T-helper 22 cell (primary cell): ENCODE data around the gene ZC3H13.

ENCODE experiments used
- DNase-seq: peaks from one replicate; pipeline ENCODE4 v3.0.0-alpha.2; 2020; ENCODE audit warnings: low read depth

Gene ZC3H13

DNA sequence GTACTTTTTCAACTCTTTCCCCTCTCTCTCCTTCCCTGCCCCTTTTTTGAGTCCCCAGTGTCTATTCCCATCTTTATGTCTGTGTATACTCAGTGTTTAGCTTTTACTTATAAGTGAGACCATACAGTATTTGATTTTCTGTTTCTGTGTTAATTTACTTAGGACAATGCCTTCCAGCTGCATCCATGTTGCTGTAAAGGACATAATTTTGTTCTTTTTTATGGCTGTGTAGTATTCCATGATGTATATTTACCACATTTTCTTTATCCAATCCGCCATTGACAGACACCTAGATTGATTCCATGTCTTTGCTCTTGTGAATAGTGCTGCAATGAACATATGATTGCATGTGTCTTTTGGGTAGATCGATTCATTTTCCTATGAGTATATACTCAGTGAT is 10.7 kb upstream of the ZC3H13 start:
- no peak for DNase-seq

DNA sequence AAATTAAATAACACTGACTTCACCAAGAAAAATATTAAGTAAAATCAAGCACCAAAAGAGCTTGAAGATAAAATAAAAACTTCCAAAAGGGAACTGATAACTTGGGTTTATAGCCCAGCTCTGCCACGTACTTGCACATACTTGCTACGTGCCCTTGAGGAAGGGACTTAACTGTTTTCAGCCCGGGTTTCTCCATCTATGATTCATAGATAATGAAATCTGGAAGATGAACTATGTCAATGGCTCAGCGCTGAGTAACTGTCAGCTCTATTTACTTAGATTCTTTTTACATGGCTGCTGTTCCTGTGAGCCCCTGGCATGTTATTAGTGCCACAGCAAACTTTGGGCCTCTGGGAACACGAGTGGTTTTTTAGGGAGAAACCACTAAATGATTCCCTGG is 9.6 kb upstream of the ZC3H13 start:
- no peak for DNase-seq

GRCh38 chr13:46059405-46059804 is 6.9 kb upstream of the ZC3H13 start:
- no peak for DNase-seq

DNA sequence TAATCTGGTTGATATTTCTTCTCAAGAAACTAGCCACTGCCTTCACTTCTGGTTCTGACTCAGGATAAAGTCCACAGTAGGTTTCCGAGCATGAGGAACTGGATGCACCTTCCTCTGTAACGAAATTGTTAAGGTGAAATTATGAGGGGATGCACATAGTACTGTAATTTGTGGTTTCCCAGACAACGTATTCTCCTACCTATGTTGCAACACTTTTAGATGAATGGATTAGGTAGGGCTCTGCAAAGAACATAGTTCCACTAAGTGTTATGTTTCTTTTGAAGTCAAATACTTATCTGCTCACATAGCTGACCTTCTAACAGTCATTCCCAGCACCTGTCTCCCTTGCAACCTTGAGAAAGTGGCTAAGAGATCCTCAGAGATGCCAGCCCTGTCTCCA is 5.7 kb upstream of the ZC3H13 start:
- no peak for DNase-seq

DNA sequence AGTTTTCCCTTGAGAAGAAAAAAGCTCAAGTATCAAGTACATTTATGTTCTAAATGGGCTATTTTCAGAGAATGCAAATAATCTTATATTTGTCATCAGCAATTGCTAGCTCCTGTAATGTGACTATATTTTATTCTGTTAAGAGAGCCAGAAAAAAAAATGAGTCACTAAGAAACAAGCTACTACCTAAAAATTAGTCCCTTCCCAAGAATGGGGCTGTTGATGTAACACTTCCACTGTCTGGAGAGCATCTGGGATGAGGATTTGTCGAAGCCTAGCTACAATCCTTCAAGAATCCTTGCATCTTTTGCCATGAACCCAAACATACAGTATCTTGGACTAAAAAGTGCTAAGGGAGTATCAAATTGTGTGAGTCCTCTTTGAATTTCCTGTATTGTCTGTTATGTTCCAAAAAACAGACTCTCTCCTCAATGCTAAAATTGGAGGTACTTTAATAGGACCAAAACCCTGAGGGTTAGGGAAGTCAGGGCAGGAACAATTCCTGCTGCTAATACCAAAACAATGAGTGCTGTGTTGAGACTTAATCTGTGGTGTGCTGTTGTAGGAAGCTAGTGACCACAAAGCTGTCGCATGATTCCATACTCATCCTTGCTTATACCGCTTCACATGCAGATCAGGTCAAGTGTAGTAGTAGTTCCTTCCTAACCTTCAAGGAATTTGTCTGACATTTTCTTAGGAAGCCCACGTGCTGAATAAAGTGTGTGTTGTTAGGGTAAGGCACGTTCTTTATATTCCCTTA is 4.9 kb upstream of the ZC3H13 start:
- no peak for DNase-seq

DNA sequence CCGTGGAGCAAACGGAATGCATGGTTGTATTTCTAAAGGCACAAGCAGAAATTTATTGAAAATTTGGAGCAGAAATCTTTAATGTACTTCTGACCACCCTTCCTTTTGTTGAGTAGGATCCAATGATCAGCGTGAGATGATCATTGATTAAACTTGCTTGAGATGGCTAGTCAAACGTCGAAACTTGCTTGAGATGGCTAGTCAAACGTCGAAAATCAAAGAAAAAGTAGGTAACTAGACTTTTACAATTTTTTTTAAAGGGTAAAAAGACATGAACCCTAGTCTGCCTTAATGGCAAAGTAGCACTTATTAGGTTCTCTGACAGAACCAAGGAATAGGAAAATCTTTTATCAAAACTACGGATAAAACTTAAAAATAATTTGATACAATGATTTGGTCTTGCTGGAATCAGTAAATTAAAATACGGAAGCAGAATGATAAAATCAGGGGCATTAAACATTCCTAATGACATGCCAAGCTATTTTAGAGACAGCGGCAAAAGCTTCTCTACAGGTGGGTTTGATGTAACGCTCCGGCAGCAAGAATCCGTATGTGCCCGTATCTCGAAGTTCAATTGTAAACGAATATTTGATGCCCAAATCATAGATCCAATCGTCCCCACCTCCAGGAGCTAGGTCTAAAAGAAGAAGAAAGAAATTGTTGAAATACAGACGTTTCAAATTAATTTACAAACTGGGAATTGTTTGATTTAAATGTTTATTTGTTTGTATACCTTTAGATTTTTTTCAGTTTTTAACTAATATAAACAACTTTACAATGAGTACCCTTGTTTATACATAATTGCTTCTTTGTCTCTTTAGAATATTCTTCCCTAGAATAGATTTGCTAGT is 841 bp upstream of the ZC3H13 start:
- no peak for DNase-seq

- no peak for DNase-seq
Measured at GRCh38 chr13:46051968-46052318, 603 bp downstream of the ZC3H13 start.

DNA sequence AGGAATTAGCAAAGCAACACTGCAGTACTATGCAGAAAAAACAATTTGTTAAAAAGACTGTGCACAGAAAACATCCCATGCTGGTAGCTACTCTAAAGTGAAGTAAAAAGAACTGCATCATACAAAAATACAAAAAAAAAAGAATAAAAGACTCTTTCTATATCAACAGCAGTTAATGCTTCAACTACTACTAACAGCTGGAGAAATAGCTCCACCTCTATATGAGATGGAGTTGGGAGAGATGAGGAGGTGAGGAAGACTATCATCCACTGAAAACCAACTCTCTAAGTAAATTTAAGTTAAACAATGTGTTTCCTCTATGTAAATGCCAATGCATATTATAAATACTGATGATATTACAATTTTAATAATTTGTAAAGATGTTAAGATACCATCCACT is 1.8 kb downstream of the ZC3H13 start:
- no peak for DNase-seq

- DNase-seq = no peak
Measured at GRCh38 chr13:46045424-46045823, 7.1 kb downstream of the ZC3H13 start.

DNA sequence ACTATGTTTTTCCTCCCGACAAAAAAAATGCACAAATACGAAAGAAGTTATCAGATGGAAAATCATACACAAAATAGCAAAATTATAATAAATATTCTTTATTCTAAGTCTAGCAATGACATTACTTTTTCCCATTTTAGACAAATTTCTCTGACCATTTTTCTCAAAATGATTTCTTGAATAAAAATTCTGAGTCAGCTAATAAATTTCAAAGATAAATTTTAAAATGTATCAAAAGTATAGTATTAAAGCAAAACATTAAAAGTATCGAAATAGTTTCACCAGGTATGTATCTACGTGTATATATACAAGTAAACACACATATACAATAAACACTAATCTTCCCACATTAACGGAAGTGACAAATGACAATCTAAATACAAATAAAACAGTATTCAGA is 8.9 kb downstream of the ZC3H13 start:
- no peak for DNase-seq

DNA sequence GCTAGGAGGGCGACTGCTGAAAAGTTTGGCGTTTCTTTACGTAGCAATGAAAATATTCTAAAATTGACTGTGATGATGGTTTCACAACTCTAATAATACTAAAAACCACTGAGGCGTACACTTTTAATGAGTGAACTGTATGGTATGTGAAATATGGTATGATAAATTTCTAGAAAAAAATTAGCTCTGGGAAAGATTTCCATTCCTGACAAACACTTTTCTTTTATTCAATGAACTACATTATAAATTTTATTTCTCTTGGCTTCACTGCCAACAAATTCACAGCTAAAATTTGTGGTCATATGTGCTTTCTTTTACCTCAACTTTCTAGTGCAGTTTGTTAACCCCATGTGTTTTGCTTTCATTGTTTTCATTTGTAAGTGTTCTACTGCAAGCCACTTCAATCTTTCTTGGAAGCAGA is 11.1 kb downstream of the ZC3H13 start:
- no peak for DNase-seq

DNA sequence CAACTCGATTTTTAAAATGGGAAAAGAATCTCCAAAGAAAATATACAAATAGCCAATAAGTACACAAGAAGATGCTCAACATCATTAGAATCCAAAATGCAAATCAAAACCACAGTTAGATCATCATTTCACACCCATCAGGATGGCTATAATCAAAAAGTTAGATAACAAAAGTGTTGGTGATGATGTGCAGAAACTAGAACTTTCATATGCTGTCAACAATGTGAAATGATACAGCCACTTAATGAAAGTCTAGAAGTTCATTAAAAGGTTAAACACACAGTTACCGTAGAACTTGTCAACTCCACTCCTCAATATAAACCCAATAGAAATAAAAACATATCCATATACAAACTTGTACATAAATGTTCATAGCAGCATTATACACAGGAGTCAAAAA is 11.8 kb downstream of the ZC3H13 start:
- DNase-seq = no peak

DNA sequence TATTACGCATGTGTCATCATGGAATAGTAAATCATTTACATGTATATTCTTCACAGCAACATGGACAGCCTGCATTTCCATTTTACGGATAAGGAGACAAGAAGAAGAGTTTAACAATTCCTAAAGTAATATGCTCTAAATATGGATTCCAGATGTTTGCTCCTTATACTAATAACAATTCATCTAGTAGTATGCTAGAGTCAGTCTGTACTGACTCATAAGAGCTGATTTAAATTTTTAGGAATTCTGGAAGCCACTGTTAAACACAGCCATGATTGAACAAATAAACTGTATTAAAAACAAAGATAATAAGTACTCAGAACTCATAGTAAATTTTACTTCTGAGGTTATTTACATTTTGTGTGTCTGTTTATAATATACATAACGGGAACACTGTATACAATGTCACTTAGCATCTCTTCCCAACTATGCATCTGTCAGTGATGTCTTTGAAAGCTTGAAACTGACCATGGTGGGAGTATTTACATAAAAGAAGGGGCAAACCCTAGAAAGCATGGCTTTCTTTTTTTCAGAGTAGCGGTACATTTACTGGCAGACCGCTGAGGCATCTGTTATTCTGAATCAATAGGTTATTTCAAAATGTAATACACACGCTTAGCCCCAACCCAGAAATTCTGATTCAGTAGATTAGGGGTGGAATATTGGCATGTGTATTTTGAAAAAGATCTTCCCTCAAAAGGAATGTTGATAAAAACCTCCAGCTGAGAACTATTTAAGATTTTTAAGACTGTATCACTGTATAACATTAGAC is 12.9 kb downstream of the ZC3H13 start:
- DNase-seq = no peak

- DNase-seq = no peak
Measured at GRCh38 chr13:46038296-46038695, 14.2 kb downstream of the ZC3H13 start.

DNA sequence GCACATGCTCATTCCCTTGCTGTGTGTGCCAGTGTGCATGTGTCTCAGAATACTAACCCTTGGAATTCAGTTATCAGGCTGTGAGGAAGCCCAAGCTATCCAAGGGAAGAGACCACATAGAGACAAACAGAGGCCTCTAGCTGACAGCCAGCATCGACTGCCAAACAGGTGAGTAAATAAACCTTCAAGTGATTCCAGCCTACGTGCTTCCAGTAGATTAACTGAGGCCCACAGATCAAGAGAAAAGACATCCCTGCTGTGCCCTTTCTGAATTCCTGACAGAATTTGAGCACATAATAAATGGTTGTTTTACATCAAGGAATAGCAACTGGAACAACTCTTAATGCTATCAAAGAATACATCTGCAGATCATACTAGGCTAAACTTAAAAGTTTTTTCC is 17.5 kb downstream of the ZC3H13 start:
- DNase-seq = no peak

DNA sequence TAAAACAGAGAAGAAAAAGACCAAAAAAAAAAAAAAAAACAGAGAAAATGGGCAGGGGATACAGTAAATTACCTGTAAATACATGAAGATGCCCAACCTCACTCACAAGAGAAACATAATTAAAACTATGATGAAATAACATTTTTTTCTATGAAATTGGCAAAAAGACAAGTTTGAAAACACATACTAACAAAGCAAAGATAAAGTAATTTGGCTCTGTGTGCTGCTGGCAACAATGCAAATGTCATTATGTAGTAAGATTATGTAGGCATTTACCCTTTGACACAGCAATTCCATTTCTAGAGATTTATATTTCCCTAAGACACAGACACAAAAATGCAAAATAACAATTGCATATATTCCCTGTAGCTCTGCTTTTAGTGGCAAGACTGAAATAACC is 20.2 kb downstream of the ZC3H13 start:
- DNase-seq = no peak

GRCh38 chr13:46031581-46032263 is 20.8 kb downstream of the ZC3H13 start:
- no peak for DNase-seq

DNA sequence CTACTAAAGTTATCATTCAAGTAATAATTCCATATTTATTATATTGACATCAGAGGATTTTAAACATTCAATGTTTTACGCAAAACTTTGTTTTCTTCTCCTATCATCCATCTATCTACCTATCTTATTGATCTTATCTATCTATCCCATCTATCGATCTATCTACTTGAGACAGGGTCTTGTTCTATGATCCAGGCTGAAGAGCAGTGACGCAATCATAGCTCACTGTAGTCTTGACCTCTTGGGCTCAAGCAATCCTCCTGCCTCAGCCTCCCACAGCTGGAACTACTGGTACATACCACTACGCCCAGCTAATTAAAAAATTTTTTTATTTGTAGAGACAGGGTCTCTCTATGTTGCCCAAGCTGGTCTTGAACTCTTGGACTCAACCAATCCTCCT is 27.4 kb downstream of the ZC3H13 start:
- DNase-seq = no peak

GRCh38 chr13:46022481-46022880 is 30.1 kb downstream of the ZC3H13 start:
- no peak for DNase-seq

DNA sequence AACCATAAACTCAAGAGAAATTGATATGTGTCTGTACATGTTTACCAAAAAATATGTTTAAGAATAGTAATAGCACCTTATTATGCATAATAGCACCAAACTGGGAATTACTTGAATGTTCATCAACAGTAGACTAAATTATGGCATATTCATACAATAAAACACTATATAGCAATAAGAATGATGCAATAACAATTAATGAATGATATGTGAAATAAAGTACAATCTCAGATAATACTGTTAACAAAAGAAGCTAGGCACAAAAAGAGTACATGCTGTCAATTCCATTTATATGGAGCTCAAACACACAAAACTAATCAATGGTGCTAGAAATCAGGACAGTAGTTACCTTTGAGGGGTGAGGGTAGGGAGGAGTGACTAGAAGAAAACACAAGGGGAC is 36.3 kb downstream of the ZC3H13 start:
- no peak for DNase-seq

- DNase-seq = no peak
Measured at GRCh38 chr13:46015366-46015765, 37.2 kb downstream of the ZC3H13 start.

- DNase-seq = no peak
Measured at GRCh38 chr13:46012404-46012803, 40.1 kb downstream of the ZC3H13 start.
